Skeletal muscle tissue (tissue), 4 donors: ENCODE results near the gene FGFR1OP2. TPM values are rescaled to one million over a fixed set of nuclear protein-coding genes. Genes with fewer than 3 reads are reported as not detected.

ENCODE experiments used
- H3K27ac ChIP-seq: one replicate; pipeline ENCODE4 v1.7.0; 2013; ENCODE audit warnings: mild to moderate bottlenecking, low read depth, low read length, inconsistent platforms
- H3K27me3 ChIP-seq, 3 donors: one replicate each; pipeline ENCODE4 v1.7.0; 2013; ENCODE audit warnings: low read length in 3 of 3; ENCODE audit not compliant: control insufficient read depth in 3 of 3, insufficient read depth in 3 of 3
- H3K36me3 ChIP-seq, 3 donors: one replicate each; pipeline ENCODE4 v1.7.0; 2013; ENCODE audit warnings: low read length in 3 of 3; ENCODE audit not compliant: control insufficient read depth in 3 of 3, insufficient read depth in 3 of 3
- H3K4me1 ChIP-seq, 3 donors: one replicate each; pipeline ENCODE4 v1.7.0; 2013; ENCODE audit warnings: low read length in 3 of 3, mild to moderate bottlenecking in 3 of 3; ENCODE audit not compliant: control insufficient read depth in 3 of 3, insufficient read depth in 3 of 3
- H3K4me3 ChIP-seq, 3 donors: one replicate each; pipeline ENCODE4 v1.7.0; 2013; ENCODE audit warnings: low read length in 3 of 3
- H3K9ac ChIP-seq, 3 donors: one replicate each; pipeline ENCODE4 v1.7.0; 2013; ENCODE audit warnings: low read length in 3 of 3, mild to moderate bottlenecking in 3 of 3, moderate library complexity in 2 of 3, low read depth in 1 of 3
- H3K9me3 ChIP-seq, 3 donors: one replicate each; pipeline ENCODE4 v1.7.0; 2013; ENCODE audit warnings: low read length in 3 of 3; ENCODE audit not compliant: control insufficient read depth in 3 of 3
- total RNA-seq: library from RNA; depleted of rRNA; stranded (reverse); fragments of >200 nt; gene quantifications from one replicate; pipeline ENCODE4 v1.2.3, GENCODE V29; 2014
- donor health status: Osteomylitis.

Gene FGFR1OP2
- total RNA-seq, 1 donor from 2014 or later = 23.5 TPM

- no peaks in the 10 kb centered on the region for H3K9me3 ChIP-seq
- H3K27ac ChIP-seq = no peak overlapping the region
- H3K36me3 ChIP-seq = peaks cover 8 to 39% (median 18%) of the 10 kb centered on the region in 3 donors
- H3K9ac ChIP-seq = no peak overlapping the region
- no peaks in the 10 kb centered on the region for H3K27me3 ChIP-seq
- no peaks in the 10 kb centered on the region for H3K4me1 ChIP-seq
- H3K4me3 ChIP-seq = no peak overlapping the region
Observed at GRCh38 chr12:26971963-26972362, 33.7 kb downstream of the FGFR1OP2 start.

GRCh38 chr12:26976687-26977086, 38.4 kb downstream of the FGFR1OP2 start:
- Histone ChIP-seq H3K4me3 (no peak overlapping the region), H3K36me3 (peaks cover 5 to 29% (median 8%) of the 10 kb centered on the region in 3 donors), H3K27me3 (no peaks in the 10 kb centered on the region), H3K9me3 (no peaks in the 10 kb centered on the region), H3K9ac (no peak overlapping the region), H3K27ac (no peak overlapping the region), H3K4me1 (peaks cover 0 to 4% (median 0%) of the 10 kb centered on the region in 3 donors)

GRCh38 chr12:26978801-26979200, 40.5 kb downstream of the FGFR1OP2 start:
- Histone ChIP-seq H3K27me3 (no peaks in the 10 kb centered on the region), H3K4me1 (peaks cover 0 to 4% (median 0%) of the 10 kb centered on the region in 3 donors), H3K9me3 (no peaks in the 10 kb centered on the region), H3K4me3 (no peak overlapping the region), H3K27ac (no peak overlapping the region), H3K36me3 (peaks cover 3 to 20% (median 7%) of the 10 kb centered on the region in 3 donors), H3K9ac (no peak overlapping the region)

- Histone ChIP-seq H3K27ac (no peak overlapping the region), H3K9ac (no peak overlapping the region), H3K4me1 (peaks cover 0 to 4% (median 0%) of the 10 kb centered on the region in 3 donors), H3K9me3 (no peaks in the 10 kb centered on the region), H3K36me3 (peaks cover 0 to 19% (median 4%) of the 10 kb centered on the region in 3 donors), H3K4me3 (no peak overlapping the region), H3K27me3 (no peaks in the 10 kb centered on the region)
Observed at GRCh38 chr12:26979733-26980132, 41.5 kb downstream of the FGFR1OP2 start.

GRCh38 chr12:26982866-26983265, 44.6 kb downstream of the FGFR1OP2 start:
- no peaks in the 10 kb centered on the region for H3K27me3 ChIP-seq
- H3K36me3 ChIP-seq = peaks cover 0 to 15% (median 6%) of the 10 kb centered on the region in 3 donors
- H3K4me3 ChIP-seq = no peak overlapping the region
- H3K9ac ChIP-seq = no peak overlapping the region
- H3K9me3 ChIP-seq = no peaks in the 10 kb centered on the region
- peaks cover 0 to 4% (median 0%) of the 10 kb centered on the region in 3 donors for H3K4me1 ChIP-seq
- H3K27ac ChIP-seq = no peak overlapping the region

GRCh38 chr12:26987634-26988424, 49.6 kb downstream of the FGFR1OP2 start:
- H3K4me3 ChIP-seq = no peak overlapping the region
- peaks cover 4 to 16% (median 10%) of the 10 kb centered on the region in 3 donors for H3K36me3 ChIP-seq
- H3K9me3 ChIP-seq = no peaks in the 10 kb centered on the region
- H3K27ac ChIP-seq = no peak overlapping the region
- no peak overlapping the region for H3K9ac ChIP-seq
- H3K4me1 ChIP-seq = no peaks in the 10 kb centered on the region
- H3K27me3 ChIP-seq = no peaks in the 10 kb centered on the region

GRCh38 chr12:26988703-26989102, 50.4 kb downstream of the FGFR1OP2 start:
- Histone ChIP-seq H3K4me1 (no peaks in the 10 kb centered on the region), H3K36me3 (peaks cover 4 to 24% (median 18%) of the 10 kb centered on the region in 3 donors), H3K27ac (no peak overlapping the region), H3K9me3 (no peaks in the 10 kb centered on the region), H3K9ac (no peak overlapping the region), H3K27me3 (no peaks in the 10 kb centered on the region), H3K4me3 (no peak overlapping the region)

GRCh38 chr12:26989873-26990272, 51.6 kb downstream of the FGFR1OP2 start:
- Histone ChIP-seq H3K27ac (no peak overlapping the region), H3K36me3 (peaks cover 4 to 25% (median 22%) of the 10 kb centered on the region in 3 donors), H3K9ac (no peak overlapping the region), H3K27me3 (no peaks in the 10 kb centered on the region), H3K4me1 (no peaks in the 10 kb centered on the region), H3K4me3 (no peak overlapping the region), H3K9me3 (no peaks in the 10 kb centered on the region)

GRCh38 chr12:26991826-26992225, 53.6 kb downstream of the FGFR1OP2 start:
- no peaks in the 10 kb centered on the region for H3K27me3 ChIP-seq
- H3K27ac ChIP-seq = no peak overlapping the region
- peaks cover 9 to 38% (median 31%) of the 10 kb centered on the region in 3 donors for H3K36me3 ChIP-seq
- H3K4me1 ChIP-seq = no peaks in the 10 kb centered on the region
- no peaks in the 10 kb centered on the region for H3K9me3 ChIP-seq
- no peak overlapping the region for H3K4me3 ChIP-seq
- H3K9ac ChIP-seq = no peak overlapping the region

GRCh38 chr12:26994109-26994508, 55.8 kb downstream of the FGFR1OP2 start:
- Histone ChIP-seq H3K9me3 (no peaks in the 10 kb centered on the region), H3K27ac (no peak overlapping the region), H3K27me3 (no peaks in the 10 kb centered on the region), H3K9ac (no peak overlapping the region), H3K4me1 (no peaks in the 10 kb centered on the region), H3K4me3 (no peak overlapping the region), H3K36me3 (peaks cover 9 to 45% (median 31%) of the 10 kb centered on the region in 3 donors)
